Muscle layer of duodenum (tissue), 2 donors: ENCODE results near the gene CDCA8.
"Not testable (repeated sequence)": the region's sequence is repeated elsewhere in the genome, so short reads cannot be mapped to it uniquely, and the experiment has no call there.

Experiments used
- H3K27ac ChIP-seq: one replicate; pipeline ENCODE4 v1.7.0; 2013; ENCODE audit warnings: mild to moderate bottlenecking, low read length
- H3K27me3 ChIP-seq: one replicate; pipeline ENCODE4 v1.7.0; 2013; ENCODE audit warnings: low read depth, mild to moderate bottlenecking, control low read depth, low read length
- H3K36me3 ChIP-seq, 2 donors: one replicate each; pipeline ENCODE4 v1.7.0; 2013; ENCODE audit warnings: low read length in 2 of 2, control low read depth in 1 of 2, mild to moderate bottlenecking in 1 of 2; ENCODE audit not compliant: insufficient read depth in 2 of 2, control insufficient read depth in 1 of 2
- H3K4me1 ChIP-seq, 2 donors: one replicate each; pipeline ENCODE4 v1.7.0; 2013; ENCODE audit warnings: low read length in 2 of 2, mild to moderate bottlenecking in 2 of 2, control low read depth in 1 of 2, moderate library complexity in 1 of 2; ENCODE audit not compliant: insufficient read depth in 2 of 2, control insufficient read depth in 1 of 2
- H3K4me3 ChIP-seq, 2 donors: one replicate each; pipeline ENCODE4 v1.7.0; 2013; ENCODE audit warnings: low read length in 2 of 2, low read depth in 1 of 2, mild to moderate bottlenecking in 1 of 2
- H3K9me3 ChIP-seq, 2 donors: one replicate each; pipeline ENCODE4 v1.7.0; 2013; ENCODE audit warnings: low read length in 2 of 2, control low read depth in 1 of 2, mild to moderate bottlenecking in 1 of 2; ENCODE audit not compliant: control insufficient read depth in 1 of 2
- donor health status: healthy.

CDCA8 gene

DNA sequence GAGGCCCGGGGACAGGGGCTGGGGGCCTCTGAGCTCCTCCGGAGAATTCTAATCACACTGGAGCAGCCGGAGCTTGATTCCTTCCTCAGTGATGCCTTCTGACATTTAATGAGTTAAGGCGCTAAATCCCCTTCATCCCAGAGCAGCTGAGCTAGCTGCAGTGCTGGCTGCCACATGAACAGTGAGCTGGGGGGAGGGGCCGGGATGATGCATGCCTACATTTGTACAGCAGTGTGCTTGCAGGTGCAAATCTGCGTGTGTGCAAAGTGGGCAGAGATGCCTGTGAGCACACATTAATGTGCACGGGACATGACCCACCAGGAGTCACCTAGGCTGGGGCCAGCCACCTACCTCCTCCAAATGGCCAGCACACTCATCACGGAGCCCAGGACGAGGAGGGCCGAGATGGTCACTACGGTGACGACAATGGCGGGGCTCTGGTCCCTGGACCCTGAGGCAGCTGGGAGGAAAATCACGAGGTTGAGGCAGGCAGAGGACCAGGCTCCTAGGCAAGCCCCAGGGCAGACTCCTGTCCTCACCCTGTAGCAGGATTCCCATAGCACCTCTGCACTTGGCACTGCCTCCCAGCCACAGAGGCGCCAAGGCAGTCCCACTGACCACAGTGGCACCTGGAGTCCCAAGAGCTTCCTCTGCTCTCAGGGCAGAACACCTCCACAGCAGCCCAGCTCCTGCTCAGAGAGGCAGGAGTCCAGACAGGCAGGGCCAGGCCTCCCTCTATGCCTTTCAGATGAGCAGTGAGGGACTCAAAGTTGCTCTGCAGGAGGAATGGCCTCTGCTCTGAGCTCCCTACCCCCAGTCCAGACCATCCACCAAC lies 34.7 kb downstream of the CDCA8 start:
- H3K36me3 ChIP-seq, result no peaks in the 10 kb centered on the region
- H3K27ac ChIP-seq, result no peak overlapping the region
- H3K9me3 ChIP-seq, result no peaks in the 10 kb centered on the region
- peaks cover 4% of the 10 kb centered on the region for H3K27me3 ChIP-seq
- no peak overlapping the region for H3K4me3 ChIP-seq
- H3K4me1 ChIP-seq, result no peaks in the 10 kb centered on the region

DNA sequence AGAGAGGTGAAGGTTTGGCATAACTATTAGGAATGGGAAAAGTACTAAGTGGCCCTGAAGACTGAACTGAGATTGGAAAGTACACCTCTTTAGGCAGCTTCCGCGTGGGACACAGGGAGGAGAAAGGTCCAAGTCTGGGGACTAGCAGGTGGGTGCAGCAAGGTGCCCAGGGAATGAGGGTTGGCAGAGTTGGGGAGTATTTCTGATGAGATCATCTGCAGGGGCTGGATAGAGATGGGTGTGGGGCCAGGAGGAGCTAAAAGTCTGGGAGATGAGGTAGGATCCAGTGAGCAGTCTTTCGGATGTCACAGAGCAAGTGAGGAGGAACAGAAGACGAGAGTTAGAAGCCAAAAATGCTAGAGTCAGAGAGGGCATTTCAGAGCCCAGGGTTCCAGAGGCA lies 36.1 kb downstream of the CDCA8 start:
- Histone ChIP-seq H3K27me3 (peaks cover 4% of the 10 kb centered on the region), H3K9me3 (no peaks in the 10 kb centered on the region), H3K36me3 (no peaks in the 10 kb centered on the region), H3K27ac (no peak overlapping the region), H3K4me1 (no peaks in the 10 kb centered on the region), H3K4me3 (no peak overlapping the region)

DNA sequence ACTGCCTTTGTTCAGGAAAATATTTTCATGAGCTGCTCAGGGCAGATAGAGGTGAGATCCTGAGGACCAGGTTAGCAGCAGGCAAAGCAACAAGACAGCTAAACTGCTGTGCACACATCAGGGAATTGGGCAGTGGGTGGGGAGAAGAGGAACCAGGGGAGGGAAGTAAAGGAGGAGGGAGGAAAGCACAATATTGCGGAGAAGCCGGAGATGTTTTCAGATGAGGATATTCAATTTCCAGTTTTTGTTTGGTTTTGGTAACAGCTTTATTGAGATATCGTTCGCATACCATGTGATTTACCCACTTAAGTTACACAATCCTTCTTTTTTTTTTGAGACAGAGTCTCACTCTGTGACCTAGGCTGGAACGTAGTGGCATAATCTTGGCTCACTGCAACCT lies 38.1 kb downstream of the CDCA8 start:
- no peak overlapping the region for H3K4me3 ChIP-seq
- H3K9me3 ChIP-seq, result no peaks in the 10 kb centered on the region
- H3K4me1 ChIP-seq, result no peaks in the 10 kb centered on the region
- H3K27ac ChIP-seq, result no peak overlapping the region
- H3K27me3 ChIP-seq, result peaks cover 13% of the 10 kb centered on the region
- H3K36me3 ChIP-seq, result no peaks in the 10 kb centered on the region

DNA sequence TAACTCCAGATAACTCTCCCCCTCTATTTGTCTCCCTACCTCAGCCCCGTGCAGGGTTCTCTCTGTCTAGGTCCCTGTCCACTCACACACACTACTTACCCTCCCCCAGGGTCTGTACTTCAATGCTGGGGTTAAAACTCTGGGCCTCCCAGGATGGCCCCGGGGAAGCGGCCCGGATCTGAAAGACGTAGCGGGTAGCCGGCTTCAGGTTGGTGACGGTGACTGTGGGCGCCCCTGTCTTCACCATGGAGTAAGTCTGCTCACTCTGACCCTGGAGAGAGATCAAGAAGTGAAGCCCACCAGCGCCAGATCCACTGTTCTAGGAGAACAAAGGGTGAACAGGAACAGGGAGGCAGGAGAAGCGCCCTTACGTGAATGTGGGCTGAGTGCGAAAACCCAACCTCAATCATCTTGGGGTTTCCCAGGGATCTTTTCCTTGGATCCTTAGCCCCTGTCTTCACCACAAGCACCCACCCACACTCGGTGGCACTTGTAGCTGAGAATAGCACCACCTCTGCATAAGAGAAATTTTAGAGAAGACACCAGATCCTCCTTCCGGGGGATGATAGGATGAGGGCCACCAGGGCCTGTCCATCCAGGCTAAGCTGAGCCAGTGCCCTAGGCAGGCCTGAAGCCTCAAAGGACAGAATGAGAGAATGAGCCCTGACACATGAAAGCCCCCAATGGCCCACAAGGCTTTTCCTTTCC lies 39.1 kb downstream of the CDCA8 start:
- H3K27me3 ChIP-seq, result peaks cover 15% of the 10 kb centered on the region
- H3K9me3 ChIP-seq, result no peaks in the 10 kb centered on the region
- no peak overlapping the region for H3K27ac ChIP-seq
- no peak overlapping the region for H3K4me3 ChIP-seq
- H3K4me1 ChIP-seq, result no peaks in the 10 kb centered on the region
- no peaks in the 10 kb centered on the region for H3K36me3 ChIP-seq

DNA sequence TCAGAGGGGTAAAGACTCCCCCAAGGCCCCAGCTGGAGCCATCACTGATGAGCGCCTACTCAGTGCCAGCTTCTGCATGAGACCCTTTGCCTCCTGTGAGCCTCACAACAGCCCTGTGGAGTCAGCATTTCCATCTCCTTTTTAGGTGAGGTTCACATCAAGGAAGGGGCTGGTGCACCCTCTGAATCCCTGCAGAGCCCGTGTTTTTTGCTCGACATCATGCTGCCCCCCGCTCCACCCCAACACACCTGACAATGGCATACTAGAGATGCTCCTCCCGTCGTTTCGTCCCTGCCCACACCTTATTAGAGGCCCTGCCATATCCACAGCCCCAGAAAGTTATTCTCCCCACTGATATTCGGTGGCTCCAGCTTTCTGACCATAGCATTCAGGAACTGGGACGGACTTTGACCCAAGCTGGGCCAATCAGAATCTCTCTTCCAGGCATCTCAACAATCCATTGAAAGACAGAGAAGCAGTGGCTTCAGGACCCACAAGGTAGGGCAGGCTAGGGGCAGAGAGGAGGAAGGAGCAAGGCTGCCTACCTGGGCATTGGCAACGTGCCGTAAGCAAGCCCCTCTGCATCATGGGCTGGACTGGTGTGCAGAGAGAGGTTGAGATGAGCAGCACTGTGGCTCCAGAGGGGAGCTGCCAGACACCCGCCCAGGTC lies 39.9 kb downstream of the CDCA8 start:
- Histone ChIP-seq H3K4me3 (no peak overlapping the region), H3K27me3 (peaks cover 11% of the 10 kb centered on the region), H3K27ac (no peak overlapping the region)

DNA sequence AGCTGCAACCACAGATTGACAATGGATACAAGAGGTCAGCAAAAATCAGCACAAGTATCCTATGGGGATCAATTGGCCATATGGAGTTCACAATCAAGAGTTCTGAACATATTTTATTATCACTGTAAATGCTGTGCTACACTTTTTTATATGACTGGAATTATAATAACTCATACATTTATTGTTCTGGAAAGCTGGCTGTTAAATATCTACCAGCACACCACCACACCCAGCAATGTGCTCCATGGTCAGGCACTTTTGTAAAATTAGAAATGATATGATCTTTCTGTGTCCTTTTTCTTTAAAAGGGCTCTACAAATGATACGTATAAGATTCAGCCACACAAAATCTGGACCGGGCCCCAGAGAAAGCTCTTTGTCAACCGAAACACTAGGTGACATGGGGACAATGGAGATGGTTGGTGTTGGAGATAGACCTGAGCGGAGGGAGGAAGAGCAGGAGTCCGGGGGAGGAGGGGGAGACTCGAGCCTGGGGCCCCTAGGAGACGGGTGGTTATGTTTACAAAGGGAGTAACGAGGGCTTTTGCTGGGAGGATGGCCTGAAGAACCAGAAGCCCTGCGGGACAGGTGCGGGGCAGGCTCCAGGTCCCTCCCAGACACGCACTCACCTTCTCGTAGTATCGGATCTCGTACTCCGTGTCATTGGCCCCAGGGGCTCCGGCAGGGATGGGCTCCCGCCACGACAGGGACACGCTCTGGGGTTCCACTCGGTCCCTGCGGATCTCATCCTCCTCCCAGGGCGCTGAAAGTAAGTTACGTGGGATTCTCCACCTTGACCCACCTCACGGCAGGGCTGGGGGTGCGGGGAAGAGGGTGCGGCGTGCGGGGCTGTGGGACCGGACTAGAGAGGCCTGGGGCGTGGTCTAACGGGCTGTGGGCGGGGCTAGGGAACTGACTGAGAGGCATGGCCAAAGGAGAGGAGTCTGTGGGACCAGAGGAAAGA lies 42.6 kb downstream of the CDCA8 start:
- H3K27me3 ChIP-seq, result peaks cover 11% of the 10 kb centered on the region
- no peak overlapping the region for H3K27ac ChIP-seq
- peak overlapping the region in 1 of 2 donors; percentile 21 for H3K4me3 ChIP-seq
- no peaks in the 10 kb centered on the region for H3K4me1 ChIP-seq
- H3K36me3 ChIP-seq, result no peaks in the 10 kb centered on the region
- H3K9me3 ChIP-seq, result peaks cover 0 to 4% of the 10 kb centered on the region in 2 donors

More for the DNA sequence above, 39.9 kb downstream of the CDCA8 start:
- Histone ChIP-seq H3K36me3 (no peaks in the 10 kb centered on the region), H3K4me1 (no peaks in the 10 kb centered on the region), H3K9me3 (peaks cover 0 to 3% of the 10 kb centered on the region in 2 donors)

DNA sequence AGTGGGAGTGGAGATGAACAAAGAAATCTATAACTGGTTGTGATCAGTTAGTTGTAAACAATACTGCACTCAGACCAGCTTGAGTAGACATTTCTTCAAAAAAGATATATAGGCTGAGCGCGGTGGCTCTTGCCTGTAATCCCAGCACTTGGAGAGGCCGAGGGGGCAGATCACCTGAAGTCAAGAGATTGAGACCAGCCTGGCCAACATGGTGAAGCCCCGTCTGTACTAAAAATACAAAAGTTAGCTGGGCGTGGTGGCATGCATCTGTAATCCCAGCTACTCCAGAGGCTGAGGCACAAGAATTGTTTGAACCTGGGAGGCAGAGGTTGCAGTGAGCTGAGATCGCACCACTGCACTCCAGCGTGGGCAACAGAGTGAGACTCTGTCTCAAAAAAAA lies 45.7 kb downstream of the CDCA8 start:
- not testable (repeated sequence) for H3K36me3 ChIP-seq, H3K4me3 ChIP-seq, H3K4me1 ChIP-seq, H3K27ac ChIP-seq, H3K9me3 ChIP-seq
- peaks cover 11% of the 10 kb centered on the region for H3K27me3 ChIP-seq

DNA sequence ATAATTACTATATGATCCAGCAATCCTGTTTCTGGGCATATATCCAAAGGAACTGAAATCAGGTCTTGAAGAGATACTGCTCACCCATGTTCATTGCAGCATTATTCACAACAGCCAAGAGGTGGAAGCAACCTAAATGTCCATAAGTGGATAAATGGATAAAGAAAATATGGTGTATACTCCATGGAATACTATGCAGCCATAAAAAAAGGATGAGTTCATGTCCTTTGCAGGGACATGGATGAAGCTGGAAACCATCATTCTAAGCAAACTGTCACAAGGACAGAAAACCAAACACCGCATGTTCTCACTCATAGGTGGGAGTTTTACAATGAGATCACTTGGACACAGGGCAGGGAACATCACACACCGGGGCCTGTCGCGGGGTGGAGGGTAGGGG lies 46.3 kb downstream of the CDCA8 start:
- not testable (repeated sequence) for H3K27ac ChIP-seq, H3K9me3 ChIP-seq, H3K4me1 ChIP-seq, H3K36me3 ChIP-seq, H3K4me3 ChIP-seq
- peaks cover 11% of the 10 kb centered on the region for H3K27me3 ChIP-seq

DNA sequence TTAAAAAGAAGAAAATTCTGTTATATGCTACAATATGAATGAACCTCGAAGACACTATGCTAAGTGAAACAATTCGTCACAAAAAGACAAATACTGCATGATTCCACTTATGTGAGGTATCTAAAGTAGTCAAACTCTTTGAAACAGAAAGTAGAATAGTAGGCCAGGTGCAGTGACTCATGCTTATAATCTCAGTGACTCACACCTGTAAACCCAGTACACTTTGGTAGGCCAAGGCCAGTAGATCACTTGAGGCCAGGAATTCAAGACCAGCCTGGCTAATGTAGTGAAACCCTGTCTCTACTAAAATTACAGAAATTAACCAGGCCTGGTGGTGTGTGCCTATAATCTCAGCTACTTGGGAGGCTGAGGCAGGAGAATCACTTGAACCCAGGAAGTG lies 46.9 kb downstream of the CDCA8 start:
- no peaks in the 10 kb centered on the region for H3K4me1 ChIP-seq
- no peak overlapping the region for H3K27ac ChIP-seq
- no peak overlapping the region for H3K4me3 ChIP-seq
- no peaks in the 10 kb centered on the region for H3K36me3 ChIP-seq
- H3K27me3 ChIP-seq, result peaks cover 11% of the 10 kb centered on the region
- peaks cover 0 to 4% of the 10 kb centered on the region in 2 donors for H3K9me3 ChIP-seq

DNA sequence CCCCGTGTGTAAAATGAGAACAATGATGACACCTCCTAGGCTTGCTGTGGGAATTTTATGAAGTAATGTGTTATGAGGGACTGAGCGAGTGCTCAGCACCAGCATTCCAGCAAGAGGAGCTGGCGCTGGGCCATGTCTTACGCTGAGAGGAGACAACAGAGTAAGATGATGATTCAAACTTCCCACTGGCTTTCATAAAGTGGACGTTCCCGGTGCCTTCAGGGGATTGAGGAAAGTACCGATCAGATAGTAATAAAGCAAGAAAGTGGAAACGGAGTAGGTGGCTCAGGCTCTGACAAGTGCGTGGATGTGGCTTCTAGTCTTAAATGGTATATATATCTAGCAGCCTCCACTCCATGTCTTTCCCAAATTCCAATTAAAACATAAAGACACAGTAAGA lies 48.8 kb downstream of the CDCA8 start:
- Histone ChIP-seq H3K36me3 (no peaks in the 10 kb centered on the region), H3K27me3 (no peaks in the 10 kb centered on the region), H3K9me3 (peaks cover 0 to 4% of the 10 kb centered on the region in 2 donors), H3K4me1 (no peaks in the 10 kb centered on the region), H3K27ac (no peak overlapping the region), H3K4me3 (no peak overlapping the region)
